ENCODE measurements around the gene UNC50.
"Not testable (repeated sequence)": the region's sequence is repeated elsewhere in the genome, so short reads cannot be mapped to it uniquely, and the experiment has no call there.

The UNC50 gene

DNA sequence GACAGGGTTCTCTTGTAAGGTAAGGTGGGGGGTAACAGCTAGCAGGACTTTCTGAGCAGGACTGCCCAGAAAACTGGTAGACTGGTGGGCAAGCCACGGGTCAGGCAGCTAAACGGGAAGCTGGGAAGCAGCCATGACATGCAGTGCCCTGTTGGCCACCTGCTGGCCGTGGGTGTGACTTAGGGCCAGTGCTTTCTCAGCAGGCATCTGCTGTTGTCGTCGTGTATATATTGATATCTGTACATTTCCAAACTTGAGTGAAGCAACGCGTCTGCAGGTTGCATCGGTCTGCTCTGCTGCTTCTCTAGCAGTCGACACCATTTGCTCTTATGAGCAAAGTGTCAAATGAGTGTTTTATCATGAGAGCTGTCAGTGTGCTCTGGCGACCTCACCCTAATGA is 31.1 kb upstream of the UNC50 start:
- no peak for DNase-seq

DNA sequence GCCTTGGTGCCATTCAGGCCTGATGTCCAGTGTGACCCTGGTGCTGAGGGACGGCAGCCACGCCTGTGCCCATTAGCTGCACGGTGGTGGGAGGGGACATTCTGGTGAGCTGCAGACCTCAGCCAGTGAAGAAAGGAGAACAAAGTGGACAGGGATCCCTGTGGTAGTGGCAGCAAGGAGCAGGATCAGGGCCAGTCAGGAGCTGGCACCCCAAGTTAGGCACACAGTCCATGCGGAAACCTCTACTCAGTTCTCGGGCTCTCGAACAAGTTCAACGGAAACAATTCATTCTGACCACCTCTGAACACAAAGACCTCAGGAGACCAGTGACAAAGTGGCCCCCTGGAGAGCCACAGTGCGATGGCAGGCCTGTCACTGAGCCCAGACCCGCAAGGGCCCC is 30.2 kb upstream of the UNC50 start:
- no peak for DNase-seq

DNA sequence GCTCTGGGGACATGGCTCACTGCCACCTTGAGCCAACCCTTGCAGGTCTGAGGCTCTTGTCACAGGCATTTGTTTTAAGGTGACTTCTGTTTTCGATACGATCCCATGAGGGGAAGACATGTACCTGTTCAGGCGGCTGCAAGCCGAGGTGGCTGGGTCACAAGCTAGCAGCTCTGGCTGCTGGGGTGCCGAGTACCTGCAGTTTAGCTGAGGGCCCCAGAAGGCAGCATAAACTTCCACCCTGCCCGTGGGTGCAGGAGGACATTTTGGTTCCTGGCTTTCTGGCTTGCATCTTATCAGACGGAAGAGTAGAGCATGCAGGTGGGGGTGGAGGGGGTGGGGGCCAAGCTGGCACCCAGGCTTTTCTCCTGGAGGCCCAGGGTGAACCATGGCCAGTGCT is 28.5 kb upstream of the UNC50 start:
- no peak for DNase-seq

DNA sequence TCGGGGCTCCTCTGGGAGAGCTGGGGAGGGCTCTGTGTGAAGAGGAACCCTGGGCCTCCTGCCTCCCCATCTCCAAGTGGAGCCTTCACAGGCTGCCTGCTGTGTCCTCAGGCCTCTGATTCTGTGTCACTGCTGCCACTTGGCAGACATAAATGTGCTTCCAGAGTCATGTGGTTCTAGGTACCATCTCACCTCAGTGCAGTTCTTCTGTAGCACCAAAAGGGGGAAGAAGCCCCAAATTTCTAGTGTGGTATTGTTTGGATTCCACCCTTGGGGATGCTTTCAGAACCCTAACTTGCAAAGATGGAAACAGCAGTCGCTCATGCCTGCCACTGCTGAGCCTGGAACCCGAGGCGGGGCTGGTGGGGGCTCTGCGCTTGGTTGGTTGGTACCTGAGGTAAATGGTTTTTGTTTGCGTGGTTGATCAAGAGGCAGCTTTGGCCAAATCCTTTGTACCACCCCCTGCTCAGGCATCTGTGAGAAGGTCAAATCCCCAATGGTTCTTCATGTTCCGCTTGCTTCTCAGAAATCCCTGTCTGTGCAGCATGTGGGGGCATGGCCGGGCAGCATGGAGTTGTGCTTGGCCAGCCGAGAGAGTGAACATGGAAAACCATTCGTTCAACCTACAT is 27.6 kb upstream of the UNC50 start:
- DNase-seq = no peak

DNA sequence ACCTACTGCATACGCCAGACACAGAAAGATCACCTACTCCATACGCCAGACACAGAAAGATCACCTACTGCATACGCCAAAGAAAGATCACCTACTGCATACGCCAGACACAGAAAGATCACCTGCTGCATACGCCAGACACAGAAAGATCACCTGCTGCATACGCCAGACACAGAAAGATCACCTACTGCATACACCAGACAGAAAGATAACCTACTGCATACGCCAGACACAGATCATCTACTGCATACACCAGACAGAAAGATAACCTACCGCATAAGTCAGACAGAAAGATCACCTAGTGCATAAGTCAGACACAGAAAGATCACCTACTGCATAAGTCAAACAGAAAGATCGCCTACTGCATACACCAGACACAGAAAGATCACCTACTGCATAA is 25.9 kb upstream of the UNC50 start:
- no peak for DNase-seq

DNA sequence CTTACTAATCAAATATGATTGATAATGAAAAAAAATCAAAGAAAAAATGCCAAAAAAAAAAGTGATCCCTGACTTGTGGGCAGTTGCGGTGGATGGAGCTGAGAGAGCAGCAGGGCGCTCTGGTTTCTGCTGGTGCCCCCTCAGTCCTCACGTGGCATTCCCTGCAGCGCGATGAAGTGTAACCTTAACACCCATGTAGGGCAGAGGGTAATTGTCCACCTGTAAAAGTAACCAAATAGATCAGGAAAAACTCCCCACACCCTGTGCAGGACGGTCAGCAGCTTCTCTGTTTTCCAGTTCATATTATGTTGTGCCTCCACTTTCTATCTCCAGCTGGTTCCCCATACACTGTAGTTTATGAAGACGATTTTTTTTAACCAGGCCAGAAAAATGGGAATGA is 25.1 kb upstream of the UNC50 start:
- DNase-seq = no peak

DNA sequence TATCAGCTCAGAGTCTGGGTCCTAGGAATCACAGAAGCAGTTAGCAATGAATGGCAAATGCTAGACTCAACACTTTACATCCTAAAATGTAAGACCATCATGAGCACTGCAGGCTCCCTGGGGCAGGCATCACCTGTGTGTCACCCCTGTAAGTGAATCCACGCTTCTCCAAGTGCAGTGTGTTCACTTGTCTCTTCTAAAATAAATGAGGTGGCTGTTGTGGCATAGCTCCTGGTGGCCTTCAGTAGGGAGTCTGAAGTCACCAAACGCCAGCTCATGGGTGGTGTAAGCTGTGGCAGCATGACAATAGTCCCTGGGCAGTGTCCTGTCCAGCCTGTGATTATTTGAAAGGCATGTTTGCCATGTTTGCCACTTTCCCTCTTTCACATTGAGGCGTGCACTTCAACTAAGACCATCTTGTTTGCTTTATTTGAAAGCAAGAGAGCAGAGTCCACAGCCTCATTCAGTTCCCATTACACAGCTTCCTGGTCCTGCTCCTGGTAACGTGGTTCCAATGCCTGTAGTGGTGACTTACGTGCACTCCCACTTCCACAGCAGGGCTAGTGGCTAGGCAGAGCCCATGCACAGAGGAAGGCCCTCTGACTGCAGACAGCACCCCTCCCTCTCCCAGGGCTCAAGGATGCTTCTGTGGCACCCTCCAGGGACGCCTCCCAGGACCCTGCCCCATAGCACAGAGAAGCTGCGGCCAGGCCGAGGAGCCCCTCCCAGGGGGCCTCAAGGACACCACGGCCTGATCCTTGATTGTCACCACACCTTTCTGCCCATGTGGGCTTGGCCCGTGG is 24.4 kb upstream of the UNC50 start:
- DNase-seq = no peak

DNA sequence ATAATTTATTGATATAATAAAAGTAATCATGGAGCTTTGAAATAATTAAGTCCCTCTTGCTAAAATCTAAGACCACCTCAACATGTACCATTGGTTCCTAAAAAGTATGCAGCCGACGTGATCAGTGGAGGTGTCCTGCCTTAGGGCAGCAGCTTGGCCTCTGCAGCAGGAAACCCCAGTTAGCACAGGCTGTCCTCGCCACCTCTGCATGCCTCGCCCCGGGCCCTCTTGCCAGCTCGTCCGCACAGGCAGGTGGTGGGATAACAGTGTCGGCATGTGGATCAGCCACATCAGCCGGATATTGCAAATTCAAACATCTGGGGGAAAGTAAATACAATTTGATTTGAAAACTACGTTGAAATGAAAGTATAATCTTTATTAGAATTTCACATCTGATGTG is 23.0 kb upstream of the UNC50 start:
- no peak for DNase-seq

DNA sequence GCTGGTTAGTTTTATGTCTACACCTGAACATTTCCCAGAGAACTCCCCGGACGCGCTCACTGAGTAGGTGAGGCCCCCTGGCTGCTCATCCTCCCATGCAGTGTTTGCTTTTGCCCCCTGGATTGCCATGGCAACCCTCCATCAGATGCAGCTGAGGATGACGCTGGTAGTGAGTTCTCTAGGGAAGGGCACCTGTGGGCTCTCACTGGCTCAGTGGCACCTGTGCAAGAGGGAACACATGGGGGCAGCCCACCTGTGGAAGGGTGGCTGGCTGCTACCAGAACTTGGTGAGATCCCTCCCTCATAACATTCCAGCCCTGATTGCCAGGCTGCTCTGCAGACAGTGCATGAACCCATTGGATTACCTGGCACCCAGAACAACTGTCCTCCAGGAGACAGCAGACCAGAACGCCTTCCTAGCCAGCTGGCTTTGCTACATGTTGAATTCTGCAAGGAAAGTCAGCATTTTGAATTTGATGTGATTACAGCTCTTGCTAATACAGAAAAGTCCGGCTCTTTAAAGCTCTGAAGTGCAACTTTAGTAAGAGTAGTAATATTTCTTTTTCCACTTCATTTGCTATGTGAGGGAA is 21.7 kb upstream of the UNC50 start:
- no peak for DNase-seq

DNA sequence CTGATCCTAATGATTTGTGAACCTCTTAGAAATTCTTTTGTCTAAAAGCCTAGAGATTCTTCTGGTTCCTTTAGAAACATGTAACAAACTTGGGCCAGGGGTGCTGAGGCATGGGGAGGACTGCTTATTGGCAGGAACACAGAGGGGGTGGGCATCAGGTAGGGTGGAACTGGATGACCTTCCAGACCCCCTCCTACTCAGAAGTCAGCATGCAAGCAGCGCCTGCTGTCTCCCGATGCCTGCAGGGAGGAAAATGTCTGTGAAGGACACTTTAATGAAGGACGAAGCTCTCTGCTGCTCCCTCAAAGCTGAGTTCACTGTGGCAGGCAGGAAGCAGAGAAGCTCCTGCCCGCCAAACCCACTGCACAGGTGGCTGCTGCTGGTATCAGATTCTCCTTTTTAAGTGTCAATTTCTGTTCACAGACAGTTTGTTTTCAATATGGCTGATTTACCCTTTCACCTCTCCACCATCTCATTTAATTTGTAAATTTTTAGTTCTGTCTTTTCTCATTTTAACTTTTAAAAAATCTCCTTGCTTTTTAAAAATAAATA is 19.4 kb upstream of the UNC50 start:
- no peak for DNase-seq

DNA sequence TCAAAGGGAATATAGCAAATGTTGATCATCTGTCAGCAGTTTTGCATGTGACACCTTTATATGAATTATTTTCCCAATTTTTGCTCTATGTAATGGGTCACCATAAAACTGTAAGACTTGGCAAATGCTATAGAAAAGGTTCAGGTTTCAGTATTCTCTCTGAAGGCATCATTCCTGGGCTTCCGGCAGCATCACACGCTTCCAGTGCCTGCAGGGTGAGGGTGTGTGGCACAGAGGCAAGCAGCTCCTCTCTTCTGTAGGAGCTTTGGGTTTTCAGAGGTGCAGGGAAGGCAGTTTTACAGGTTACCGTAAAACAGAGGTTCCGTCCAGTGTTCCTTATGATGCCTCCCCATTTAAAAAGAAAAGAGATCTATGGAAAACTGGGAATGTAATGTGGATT is 18.9 kb upstream of the UNC50 start:
- DNase-seq = no peak

DNA sequence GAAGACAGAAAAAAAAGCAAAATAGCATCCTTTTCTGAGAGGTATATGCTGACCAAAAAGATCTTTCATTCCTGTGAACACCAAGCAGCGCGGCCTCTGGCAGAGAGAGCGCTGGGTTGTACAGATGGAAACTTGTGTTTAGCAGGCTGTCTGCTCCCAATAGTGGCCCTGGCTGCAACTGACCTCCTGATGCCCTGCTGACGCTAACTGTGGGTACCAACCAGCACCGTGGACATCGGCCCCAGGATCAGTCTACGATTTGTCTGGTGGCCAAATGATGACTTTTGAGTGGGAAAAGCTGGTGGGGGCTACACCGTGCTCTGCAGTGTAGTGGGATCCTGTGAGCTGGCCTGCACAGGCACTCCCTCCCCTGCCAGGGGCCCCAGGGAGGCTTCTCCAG is 15.8 kb upstream of the UNC50 start:
- no peak for DNase-seq

DNA sequence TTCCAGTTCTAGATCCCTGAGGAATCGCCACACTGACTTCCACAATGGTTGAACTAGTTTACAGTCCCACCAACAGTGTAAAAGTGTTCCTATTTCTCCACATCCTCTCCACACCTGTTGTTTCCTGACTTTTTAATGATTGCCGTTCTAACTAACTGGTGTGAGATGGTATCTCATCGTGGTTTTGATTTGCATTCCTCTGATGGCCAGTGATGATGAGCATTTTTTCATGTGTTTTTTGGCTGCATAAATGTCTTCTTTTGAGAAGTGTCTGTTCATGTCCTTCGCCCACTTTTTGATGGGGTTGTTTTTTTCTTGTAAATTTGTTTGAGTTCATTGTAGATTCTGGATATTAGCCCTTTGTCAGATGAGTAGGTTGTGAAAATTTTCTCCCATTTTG is 13.7 kb upstream of the UNC50 start:
- DNase-seq = not testable (repeated sequence)

DNA sequence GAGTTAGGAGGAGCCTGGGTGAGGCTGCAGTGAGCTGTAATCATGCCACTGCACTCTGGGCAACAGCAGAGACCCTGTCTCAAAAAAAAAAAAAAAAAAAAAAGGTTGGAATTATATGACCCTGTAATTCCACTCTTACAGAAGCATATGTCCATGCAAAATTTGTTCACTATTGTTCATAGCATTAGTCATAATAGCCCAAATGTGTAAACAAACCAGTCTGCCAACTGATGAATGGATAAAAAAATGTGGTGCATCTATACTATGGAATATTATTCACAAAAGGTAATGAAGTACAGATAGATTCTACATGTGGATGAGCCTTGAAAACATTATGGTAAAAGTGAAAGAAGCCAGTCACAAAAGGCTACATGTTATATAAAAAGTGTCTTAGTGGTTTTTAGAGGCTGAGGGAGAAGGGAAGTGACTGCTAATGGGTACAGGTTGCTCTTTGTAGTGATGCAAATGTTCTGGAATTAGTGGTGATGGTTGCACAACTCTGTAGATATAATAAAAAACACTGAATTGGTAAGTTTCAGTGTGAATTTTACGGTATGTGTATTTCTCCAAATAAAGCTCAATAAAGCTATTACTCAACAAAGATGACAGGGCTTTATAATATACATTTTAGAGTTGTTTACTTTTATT is 9.5 kb upstream of the UNC50 start:
- DNase-seq = no peak

DNA sequence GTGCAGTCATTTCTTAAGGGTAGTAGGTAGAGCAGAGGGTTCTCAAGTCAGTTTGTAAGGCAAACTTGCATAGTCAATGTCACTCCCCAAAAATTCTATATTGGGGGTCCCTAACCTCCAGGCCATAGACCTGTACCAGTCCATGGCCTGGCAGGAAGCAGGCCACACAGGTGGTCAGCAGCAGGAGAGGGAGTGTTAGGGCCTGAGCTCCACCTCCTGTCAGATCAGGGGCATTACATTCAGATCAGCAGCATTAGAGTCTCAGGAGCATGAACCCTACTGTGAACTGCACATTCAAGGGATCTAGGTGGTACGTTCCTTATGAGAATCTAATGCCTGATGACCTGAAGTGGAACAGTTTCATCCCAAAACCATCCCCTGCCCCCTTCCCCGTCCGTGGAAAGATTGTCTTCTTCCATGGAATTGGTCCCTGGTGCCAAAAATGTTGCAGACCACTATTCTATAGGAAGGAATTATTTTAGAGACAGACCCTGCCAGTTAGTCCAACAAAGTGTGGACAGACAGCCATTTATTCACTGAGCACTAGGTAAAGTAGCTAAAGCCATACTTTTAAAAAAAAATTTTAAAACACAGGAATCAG is 6.8 kb upstream of the UNC50 start:
- DNase-seq = no peak

DNA sequence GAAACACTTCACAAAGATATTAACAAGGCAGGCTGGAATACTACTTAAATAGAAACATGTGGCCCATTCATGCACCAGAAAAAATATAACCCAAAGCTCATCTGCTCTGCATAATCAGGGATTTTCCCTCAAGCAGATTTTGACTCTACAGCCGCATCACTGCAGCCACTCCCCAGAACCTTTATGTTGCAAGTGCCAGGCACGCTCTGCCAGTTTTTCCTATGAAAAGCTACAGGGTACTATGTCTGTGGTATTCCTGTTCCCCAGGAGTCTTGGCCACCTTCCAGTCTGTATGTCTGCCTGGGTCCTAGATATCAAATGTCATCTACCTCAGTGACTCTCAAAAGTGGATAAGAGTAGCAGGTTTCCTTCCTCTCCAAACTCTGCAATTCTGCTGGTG is 3.8 kb upstream of the UNC50 start:
- DNase-seq = no peak

DNA sequence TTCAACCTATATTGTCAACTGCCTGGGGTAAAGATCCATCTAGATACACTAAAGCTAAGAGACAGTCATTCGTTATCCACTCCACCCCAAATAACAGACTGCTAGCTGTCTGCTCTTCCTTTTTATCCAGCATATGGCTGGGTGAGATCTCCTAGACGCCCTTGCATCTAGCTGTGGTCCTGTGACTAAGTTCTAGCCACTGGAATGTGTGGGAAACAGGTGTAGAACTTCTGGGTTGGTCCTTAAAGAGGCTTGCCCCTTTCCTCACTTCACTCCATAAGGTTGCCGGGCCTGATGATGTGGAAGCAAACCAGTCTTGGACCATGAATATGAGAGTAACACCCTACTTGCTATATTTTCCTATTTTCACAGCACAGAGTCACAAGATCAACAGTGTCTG is 3.3 kb upstream of the UNC50 start:
- no peak for DNase-seq

DNA sequence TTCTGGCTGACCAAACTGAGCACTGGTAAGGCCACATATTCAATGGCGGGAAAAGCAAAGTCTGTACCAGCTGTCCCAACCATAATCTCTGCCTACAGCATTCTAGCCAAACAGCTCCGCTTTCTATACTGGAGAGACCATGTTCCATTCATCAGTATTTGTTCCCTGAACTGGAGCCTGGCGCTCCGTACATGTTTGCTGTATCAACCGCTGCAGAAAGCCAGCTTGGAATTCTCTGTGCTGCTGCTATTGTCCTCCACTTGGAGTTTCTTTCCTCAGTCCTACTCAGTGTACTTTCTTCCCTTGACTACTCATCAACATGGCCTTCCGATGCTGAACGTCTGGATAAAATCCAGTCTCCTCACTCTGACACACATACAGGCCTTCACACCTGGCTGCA is 2.0 kb upstream of the UNC50 start:
- DNase-seq = no peak

DNA sequence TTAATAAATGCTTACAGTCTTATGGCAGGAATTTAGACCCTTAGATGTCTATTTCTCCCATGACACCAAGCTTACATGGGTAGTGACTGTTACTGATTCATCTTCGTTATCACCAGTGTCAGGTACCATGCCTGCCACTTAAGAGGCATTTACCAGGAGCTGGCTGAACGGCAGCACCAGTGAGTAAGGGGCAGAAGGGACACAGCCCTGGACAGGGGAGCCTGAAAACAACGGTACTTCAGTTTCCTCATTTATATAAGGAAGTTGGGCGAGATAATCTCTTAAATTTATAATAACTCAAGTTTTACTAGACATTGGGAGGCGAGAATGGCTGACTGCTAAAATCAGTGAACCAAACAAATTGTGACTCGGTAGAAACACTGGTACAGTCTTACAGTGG is 1.3 kb upstream of the UNC50 start:
- DNase-seq = no peak

DNA sequence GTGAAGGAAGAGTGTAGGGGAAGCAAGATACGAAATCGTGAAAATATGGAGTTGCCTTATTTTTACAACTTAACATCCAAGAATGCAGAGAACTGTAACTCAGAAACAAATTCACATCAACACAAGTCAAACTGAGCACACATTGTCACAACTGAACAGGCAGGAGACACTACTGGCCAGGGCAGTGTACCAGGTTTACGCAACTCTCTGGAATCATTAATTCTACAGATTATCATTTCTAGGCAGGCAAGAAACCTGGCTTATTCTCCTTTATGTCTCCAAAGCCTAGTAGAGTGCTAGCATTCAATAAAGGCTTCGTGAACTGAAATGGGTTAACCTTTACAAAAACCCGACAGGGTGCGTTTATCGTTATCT is 661 bp upstream of the UNC50 start:
- DNase-seq = no peak

DNA sequence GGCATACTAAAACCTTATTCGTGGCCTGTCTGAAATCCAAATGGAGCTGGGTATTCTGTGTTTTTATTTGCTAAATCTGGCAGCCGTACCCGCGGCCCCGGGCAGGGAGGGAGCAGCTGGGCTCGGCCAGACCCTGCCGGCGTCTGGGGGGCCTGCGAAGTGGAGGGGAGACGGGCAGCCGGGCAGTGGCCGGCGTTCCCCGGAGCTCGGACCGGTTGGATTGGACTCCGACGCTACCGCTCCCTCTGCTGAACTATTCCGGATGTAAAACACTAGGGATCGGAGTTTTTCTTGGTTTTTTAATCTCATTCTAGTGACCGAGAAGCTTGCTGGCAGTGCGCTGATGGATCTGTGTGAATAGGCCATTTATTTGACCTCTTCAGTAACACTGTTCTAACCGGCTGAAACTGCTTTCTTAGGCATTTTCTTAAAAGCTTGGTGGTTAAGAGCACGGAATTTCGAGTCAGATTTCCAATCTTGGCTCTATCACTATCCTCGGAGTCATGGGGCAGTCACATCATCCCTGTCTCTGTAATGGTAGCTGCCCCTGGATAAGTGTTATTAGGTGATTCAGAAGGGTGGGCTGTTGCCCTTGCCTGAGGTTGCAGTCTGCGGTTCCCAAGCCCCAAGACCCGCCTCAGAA is 694 bp downstream of the UNC50 start:
- DNase-seq = no peak

DNA sequence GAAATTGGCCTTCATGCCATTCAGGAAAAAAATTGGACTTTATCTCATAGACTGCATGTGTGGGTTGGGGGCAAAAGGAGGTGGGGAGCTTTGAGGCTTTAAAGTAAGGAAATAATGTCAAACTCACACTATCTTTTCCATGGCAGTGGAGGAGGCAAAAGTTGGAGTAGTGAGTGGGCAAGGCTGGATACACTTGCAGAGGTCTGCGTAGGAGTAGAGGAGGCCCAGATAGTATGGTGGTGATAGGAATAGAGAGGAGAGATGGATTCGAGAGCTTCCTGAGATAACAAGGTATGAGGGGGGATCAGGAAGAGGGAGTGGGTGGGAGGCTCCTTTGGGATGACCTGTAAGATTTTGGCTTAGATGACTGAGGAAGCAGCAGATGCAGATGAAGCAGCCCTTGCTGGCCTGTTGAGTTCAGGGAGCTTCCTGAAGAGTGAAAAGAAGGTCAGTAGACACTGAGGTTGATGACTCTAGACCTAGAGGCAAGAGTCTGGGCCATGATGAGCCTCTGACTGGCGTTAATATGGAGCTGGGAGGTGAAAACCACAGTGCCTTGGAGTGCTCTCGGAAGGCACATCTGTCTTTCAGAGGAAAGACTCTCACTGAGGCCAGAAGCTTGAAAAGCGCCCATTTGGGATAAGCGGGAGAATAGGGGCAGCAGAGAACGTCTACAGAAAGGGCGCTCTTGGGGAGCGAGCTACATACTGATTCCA is 5.8 kb downstream of the UNC50 start:
- DNase-seq = no peak
